Trophoblast cell (in vitro differentiated cells and primary cell): ENCODE measurements around the gene AGBL1.

Source experiments
- DNase-seq, 2 donors: peaks; one replicate each; pipeline ENCODE4 v3.0.0-alpha.2; 2016
- H2AFZ ChIP-seq: 2 replicates; pipeline ENCODE4 v1.6.1; 2013; ENCODE audit warnings: low read length, moderate library complexity, mild to moderate bottlenecking; ENCODE audit not compliant: insufficient read depth, poor library complexity
- H2AK5ac ChIP-seq: 2 replicates; pipeline ENCODE4 v1.6.1; 2013; ENCODE audit warnings: mild to moderate bottlenecking, low read length
- H2BK120ac ChIP-seq: 2 replicates; pipeline ENCODE4 v1.6.1; 2013; ENCODE audit warnings: low read length, mild to moderate bottlenecking, moderate library complexity; ENCODE audit not compliant: insufficient read depth, poor library complexity
- H2BK12ac ChIP-seq: 2 replicates; pipeline ENCODE4 v1.6.1; 2013; ENCODE audit warnings: mild to moderate bottlenecking, low read length, moderate library complexity
- H2BK5ac ChIP-seq: 2 replicates; pipeline ENCODE4 v1.6.1; 2013; ENCODE audit warnings: low read length, low read depth, moderate library complexity, mild to moderate bottlenecking; ENCODE audit not compliant: poor library complexity
- H3K14ac ChIP-seq: 2 replicates; pipeline ENCODE4 v1.6.1; 2013; ENCODE audit warnings: mild to moderate bottlenecking, low read length
- H3K18ac ChIP-seq: 2 replicates; pipeline ENCODE4 v1.6.1; 2013; ENCODE audit warnings: mild to moderate bottlenecking, low read length
- H3K23ac ChIP-seq: 2 replicates; pipeline ENCODE4 v1.6.1; 2013; ENCODE audit warnings: low read length
- H3K27ac ChIP-seq: 2 replicates; pipeline ENCODE4 v1.5.1; 2013; ENCODE audit warnings: low read depth, mild to moderate bottlenecking, inconsistent platforms, low read length, moderate library complexity
- H3K27me3 ChIP-seq: 2 replicates; pipeline ENCODE4 v1.6.1; 2013; ENCODE audit warnings: inconsistent platforms, mild to moderate bottlenecking, low read length, moderate library complexity; ENCODE audit not compliant: insufficient read depth
- H3K36me3 ChIP-seq, 2 experiments: 1 replicate in 1 of 2; 2 replicates in 1 of 2; pipeline ENCODE4 v1.6.1; 2013; ENCODE audit warnings: low read length in 2 of 2, mild to moderate bottlenecking in 2 of 2, moderate library complexity in 1 of 2; ENCODE audit not compliant: insufficient read depth in 2 of 2, control insufficient read depth in 1 of 2
- H3K4ac ChIP-seq: 2 replicates; pipeline ENCODE4 v1.6.1; 2013; ENCODE audit warnings: low read depth, mild to moderate bottlenecking, low read length, moderate library complexity
- H3K4me1 ChIP-seq, 2 experiments: 1 replicate in 1 of 2; 2 replicates in 1 of 2; pipeline ENCODE4 v1.6.1; 2013; ENCODE audit warnings: low read length in 2 of 2, mild to moderate bottlenecking in 2 of 2, moderate library complexity in 1 of 2; ENCODE audit not compliant: insufficient read depth in 2 of 2, control insufficient read depth in 1 of 2
- H3K4me2 ChIP-seq: 2 replicates; pipeline ENCODE4 v1.6.1; 2013; ENCODE audit warnings: inconsistent platforms, mild to moderate bottlenecking, low read length, moderate library complexity
- H3K4me3 ChIP-seq: 2 replicates; pipeline ENCODE4 v1.5.1; 2013; ENCODE audit warnings: mild to moderate bottlenecking, low read depth, low read length, inconsistent platforms
- H3K79me1 ChIP-seq: one replicate; pipeline ENCODE4 v1.6.1; 2013; ENCODE audit warnings: low read length
- H3K79me2 ChIP-seq: 2 replicates; pipeline ENCODE4 v1.6.1; 2013; ENCODE audit warnings: low read length, mild to moderate bottlenecking; ENCODE audit not compliant: control insufficient read depth, insufficient read depth, poor library complexity
- H3K9ac ChIP-seq: 2 replicates; pipeline ENCODE4 v1.6.1; 2013; ENCODE audit warnings: mild to moderate bottlenecking, low read length
- H3K9me3 ChIP-seq: 2 replicates; pipeline ENCODE4 v1.6.1; 2013; ENCODE audit warnings: low read depth, mild to moderate bottlenecking, control low read depth, inconsistent platforms, low read length; ENCODE audit not compliant: insufficient read depth
- H4K12ac ChIP-seq: 2 replicates; pipeline ENCODE4 v1.6.1; 2013; ENCODE audit warnings: low read depth, mild to moderate bottlenecking, low read length, moderate library complexity
- H4K8ac ChIP-seq: 2 replicates; pipeline ENCODE4 v1.6.1; 2013; ENCODE audit warnings: low read depth, mild to moderate bottlenecking, low read length, moderate library complexity
- H4K91ac ChIP-seq: one replicate; pipeline ENCODE4 v1.6.1; 2013; ENCODE audit warnings: low read depth, mild to moderate bottlenecking, low read length, moderate library complexity
- WGBS: extraction: QIAGEN DNeasy Blood & Tissue Kit; methylation state at CpG from one replicate; pipeline ENCODE4 v1.1.7; 2013; ENCODE audit warnings: missing lambda C conversion rate; ENCODE audit not compliant: insufficient read length, insufficient coverage; ENCODE audit errors: extremely low coverage; 5-methylcytosine and 5-hydroxymethylcytosine counted together

AGBL1 gene

GRCh38 chr15:86080302-86080701, 631 bp downstream of the AGBL1 start:
- Histone ChIP-seq H3K4me1 (peaks cover 0 to 3% of the 10 kb centered on the region in 2 experiments), H3K27me3 (no peaks in the 10 kb centered on the region), H3K79me1 (no peaks in the 10 kb centered on the region), H4K8ac (no peak overlapping the region), H4K12ac (no peak overlapping the region), H3K9me3 (no peaks in the 10 kb centered on the region), H2AFZ (no peak overlapping the region), H2AK5ac (no peak overlapping the region), H3K4me3 (no peak overlapping the region), H3K23ac (no peak overlapping the region), H2BK12ac (no peak overlapping the region), H2BK120ac (no peak overlapping the region), H3K27ac (no peak overlapping the region), H3K9ac (no peak overlapping the region), H3K36me3 (no peaks in the 10 kb centered on the region), H3K18ac (no peak overlapping the region), H3K4ac (no peak overlapping the region), H4K91ac (no peak overlapping the region), H3K79me2 (no peaks in the 10 kb centered on the region), H2BK5ac (no peak overlapping the region), H3K4me2 (no peak overlapping the region), H3K14ac (no peak overlapping the region)
- no peak for DNase-seq
- whole genome bisulfite sequencing = no CpG with 5 or more reads among the region's 1 CpG

- Histone ChIP-seq H2AK5ac (no peak overlapping the region), H3K4me3 (no peak overlapping the region), H3K36me3 (no peaks in the 10 kb centered on the region), H3K79me2 (no peaks in the 10 kb centered on the region), H2AFZ (no peak overlapping the region), H3K9ac (no peak overlapping the region), H3K23ac (no peak overlapping the region), H3K79me1 (no peaks in the 10 kb centered on the region), H3K27me3 (no peaks in the 10 kb centered on the region), H2BK12ac (no peak overlapping the region), H2BK120ac (no peak overlapping the region), H4K12ac (no peak overlapping the region), H3K14ac (no peak overlapping the region), H3K18ac (no peak overlapping the region), H3K4me1 (no peaks in the 10 kb centered on the region), H3K4me2 (no peak overlapping the region), H4K8ac (no peak overlapping the region), H4K91ac (no peak overlapping the region), H3K4ac (no peak overlapping the region), H2BK5ac (no peak overlapping the region), H3K27ac (no peak overlapping the region), H3K9me3 (no peaks in the 10 kb centered on the region)
- WGBS = no CpG with 5 or more reads among the region's 13 CpGs
- DNase-seq = no peak
These were observed 3.1 kb downstream of the AGBL1 start for GRCh38 chr15:86082619-86083380.

- H3K4me3 ChIP-seq = no peak overlapping the region
These were observed 8.1 kb downstream of the AGBL1 start for GRCh38 chr15:86087808-86088207.

GRCh38 chr15:86089422-86089821, 9.8 kb downstream of the AGBL1 start:
- no peak overlapping the region for H4K91ac ChIP-seq
- no peaks in the 10 kb centered on the region for H3K36me3 ChIP-seq
- H2BK12ac ChIP-seq = no peak overlapping the region
- H3K27ac ChIP-seq = no peak overlapping the region
- H2BK5ac ChIP-seq = no peak overlapping the region
- no peaks in the 10 kb centered on the region for H3K79me1 ChIP-seq
- H3K18ac ChIP-seq = no peak overlapping the region
- no peak overlapping the region for H3K4me2 ChIP-seq
- H3K14ac ChIP-seq = no peak overlapping the region
- H3K4ac ChIP-seq = no peak overlapping the region
- no peaks in the 10 kb centered on the region for H3K4me1 ChIP-seq
- H3K79me2 ChIP-seq = no peaks in the 10 kb centered on the region
- no peaks in the 10 kb centered on the region for H3K9me3 ChIP-seq
- no peak overlapping the region for H2AK5ac ChIP-seq
- H2AFZ ChIP-seq = no peak overlapping the region
- no peak overlapping the region for H2BK120ac ChIP-seq
- no peak overlapping the region for H4K12ac ChIP-seq
- no peak overlapping the region for H4K8ac ChIP-seq
- no peak overlapping the region for H3K4me3 ChIP-seq
- no peak for DNase-seq
- WGBS = no CpG with 5 or more reads among the region's 4 CpGs
- no peak overlapping the region for H3K9ac ChIP-seq
- H3K23ac ChIP-seq = no peak overlapping the region
- no peaks in the 10 kb centered on the region for H3K27me3 ChIP-seq

More at GRCh38 chr15:86087808-86088207, 8.1 kb downstream of the AGBL1 start:
- no peak overlapping the region for H3K4me2 ChIP-seq
- H3K14ac ChIP-seq = no peak overlapping the region
- H3K27me3 ChIP-seq = no peaks in the 10 kb centered on the region
- no peak overlapping the region for H2BK120ac ChIP-seq
- H2AFZ ChIP-seq = no peak overlapping the region
- H3K9me3 ChIP-seq = no peaks in the 10 kb centered on the region
- DNase-seq = no peak
- H2BK5ac ChIP-seq = no peak overlapping the region
- no peak overlapping the region for H3K23ac ChIP-seq
- no peak overlapping the region for H4K91ac ChIP-seq
- no peak overlapping the region for H3K18ac ChIP-seq
- no peaks in the 10 kb centered on the region for H3K79me1 ChIP-seq
- H3K79me2 ChIP-seq = no peaks in the 10 kb centered on the region
- no peak overlapping the region for H2BK12ac ChIP-seq
- H3K4me1 ChIP-seq = no peaks in the 10 kb centered on the region
- H3K4ac ChIP-seq = no peak overlapping the region
- H4K8ac ChIP-seq = no peak overlapping the region
- H3K36me3 ChIP-seq = no peaks in the 10 kb centered on the region
- no peak overlapping the region for H3K9ac ChIP-seq
- H4K12ac ChIP-seq = no peak overlapping the region
- no peak overlapping the region for H3K27ac ChIP-seq
- no peak overlapping the region for H2AK5ac ChIP-seq
